HEK293T (cell line): Measurements from ENCODE around the gene FBN1.

Experiments used
- CTCF ChIA-PET: fragments of 350-600 bp; formaldehyde crosslinking; extraction: SDS; loops from one replicate; lab custom pipeline; 2021; ENCODE audit warnings: antibody characterized with exemption, inconsistent platforms; lab: Yijun Ruan, JAX
- POLR2A ChIA-PET: fragments of 350-600 bp; formaldehyde crosslinking; extraction: SDS; loops from one replicate; lab custom pipeline; 2020; ENCODE audit warnings: antibody characterized with exemption, inconsistent platforms; lab: Yijun Ruan, JAX
- DNase-seq: peaks from one replicate; pipeline ENCODE4 v3.0.0; 2012; ENCODE audit warnings: mixed read lengths; ENCODE audit errors: extremely low spot score
- ARNT ChIP-seq: fragments of 450-650 bp; IDR thresholded peaks from 2 replicates; pipeline ENCODE4 v1.6.1; 2017; ENCODE audit warnings: mild to moderate bottlenecking
- BHLHE40 ChIP-seq: fragments of 450-650 bp; IDR thresholded peaks from 2 replicates; pipeline ENCODE4 v1.6.1; 2016; ENCODE audit warnings: mild to moderate bottlenecking, moderate library complexity, borderline replicate concordance
- CTBP1 ChIP-seq: fragments of 450-650 bp; IDR thresholded peaks from 2 replicates; pipeline ENCODE4 v1.6.1; 2016; ENCODE audit warnings: borderline replicate concordance
- ELF4 ChIP-seq: fragments of 450-650 bp; IDR thresholded peaks from 2 replicates; pipeline ENCODE4 v1.6.1; 2017; ENCODE audit warnings: antibody characterized with exemption
- FOXA1 ChIP-seq: fragments of 450-650 bp; IDR thresholded peaks from 2 replicates; pipeline ENCODE4 v1.6.1; 2016; ENCODE audit warnings: mild to moderate bottlenecking
- FOXK2 ChIP-seq: fragments of 450-650 bp; IDR thresholded peaks from 2 replicates; pipeline ENCODE4 v1.6.1; 2016; ENCODE audit warnings: mild to moderate bottlenecking
- FOXM1 ChIP-seq: fragments of 450-650 bp; IDR thresholded peaks from 2 replicates; pipeline ENCODE4 v1.6.1; 2017; ENCODE audit warnings: mild to moderate bottlenecking, borderline replicate concordance
- HDGF ChIP-seq: fragments of 450-650 bp; IDR thresholded peaks from 2 replicates; pipeline ENCODE4 v1.6.1; 2017; ENCODE audit warnings: antibody characterized with exemption, borderline replicate concordance
- L3MBTL2 ChIP-seq: fragments of 450-650 bp; conservative IDR thresholded peaks from 2 replicates; pipeline ENCODE4 v1.6.1; 2016; ENCODE audit warnings: mild to moderate bottlenecking
- LEF1 ChIP-seq: fragments of 450-650 bp; IDR thresholded peaks from 2 replicates; pipeline ENCODE4 v1.6.1; 2017; ENCODE audit warnings: mild to moderate bottlenecking, borderline replicate concordance
- NFRKB ChIP-seq: fragments of 450-650 bp; IDR thresholded peaks from 2 replicates; pipeline ENCODE4 v1.6.1; 2016; ENCODE audit warnings: mild to moderate bottlenecking, moderate library complexity
- PKNOX1 ChIP-seq: fragments of 450-650 bp; IDR thresholded peaks from 2 replicates; pipeline ENCODE4 v1.6.1; 2016
- SP1 ChIP-seq: fragments of 450-650 bp; IDR thresholded peaks from 2 replicates; pipeline ENCODE4 v1.6.1; 2017
- SUZ12 ChIP-seq: fragments of 450-650 bp; IDR thresholded peaks from 2 replicates; pipeline ENCODE4 v1.6.1; 2016; ENCODE audit warnings: mild to moderate bottlenecking
- TARDBP ChIP-seq: fragments of 450-650 bp; IDR thresholded peaks from 2 replicates; pipeline ENCODE4 v1.6.1; 2016
- ZNF384 ChIP-seq: fragments of 450-650 bp; IDR thresholded peaks from 2 replicates; pipeline ENCODE4 v1.6.1; 2016

FBN1 gene

DNA sequence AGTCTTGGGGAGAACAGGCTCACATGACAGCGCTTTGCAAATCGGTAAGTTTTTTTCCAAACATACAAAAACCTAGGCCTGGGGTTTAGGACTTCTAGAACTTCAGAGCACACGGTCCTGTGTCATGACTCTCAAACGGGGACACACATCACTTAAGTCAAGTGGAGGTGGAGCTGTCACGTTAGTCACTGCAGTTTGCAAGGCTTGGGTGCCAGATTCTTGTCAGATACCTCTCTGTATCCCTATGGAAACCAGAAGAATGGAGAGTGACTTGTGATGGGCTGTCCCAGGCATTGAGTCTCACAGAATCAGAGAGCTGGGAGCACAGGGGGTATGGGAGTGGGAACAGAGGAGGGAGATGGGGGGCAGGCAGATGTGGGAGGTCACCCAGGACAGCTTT, 249.5 kb downstream of the FBN1 start:
- CTCF ChIA-PET = no interaction called here
- TF ChIP-seq ZNF384 (no peak), FOXA1 (no peak), HDGF (no peak), SP1 (no peak), BHLHE40 (no peak), FOXM1 (no peak), CTBP1 (no peak)
- DNase-seq = no peak
- POLR2A ChIA-PET = no interaction called here

DNA sequence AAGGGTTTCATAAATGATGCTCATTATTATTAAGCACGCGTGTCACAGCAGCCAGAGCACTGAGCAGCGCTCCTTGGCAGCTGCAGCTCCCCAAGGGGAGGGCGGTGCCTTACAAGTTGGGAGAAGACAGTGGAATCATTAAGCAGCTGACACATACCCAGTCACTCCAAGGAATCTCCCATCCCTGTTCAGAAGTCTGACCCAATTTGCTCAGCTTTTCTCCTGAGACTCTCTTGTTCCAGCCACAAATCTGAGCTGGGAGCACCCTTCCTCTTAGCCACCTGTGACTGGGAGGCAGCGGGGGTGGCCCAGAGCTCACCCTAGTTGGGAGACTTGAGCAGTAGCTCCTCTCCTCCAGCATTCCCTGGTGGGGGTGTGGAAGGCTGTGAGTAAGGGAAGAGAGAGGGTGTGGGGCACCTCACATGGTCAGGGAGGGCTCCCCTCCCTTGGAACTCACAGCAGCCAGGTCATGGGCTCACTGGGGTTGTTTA, 249.9 kb downstream of the FBN1 start:
- no peak for DNase-seq
- CTCF ChIA-PET = no interaction called here
- POLR2A ChIA-PET = no interaction called here
- TF ChIP-seq FOXM1 (no peak), HDGF (no peak), ELF4 (no peak), NFRKB (no peak), TARDBP (no peak), CTBP1 (no peak), BHLHE40 (no peak), LEF1 (no peak), L3MBTL2 (no peak), ZNF384 (no peak), SUZ12 (no peak), SP1 (no peak), ARNT (no peak), FOXK2 (no peak)

DNA sequence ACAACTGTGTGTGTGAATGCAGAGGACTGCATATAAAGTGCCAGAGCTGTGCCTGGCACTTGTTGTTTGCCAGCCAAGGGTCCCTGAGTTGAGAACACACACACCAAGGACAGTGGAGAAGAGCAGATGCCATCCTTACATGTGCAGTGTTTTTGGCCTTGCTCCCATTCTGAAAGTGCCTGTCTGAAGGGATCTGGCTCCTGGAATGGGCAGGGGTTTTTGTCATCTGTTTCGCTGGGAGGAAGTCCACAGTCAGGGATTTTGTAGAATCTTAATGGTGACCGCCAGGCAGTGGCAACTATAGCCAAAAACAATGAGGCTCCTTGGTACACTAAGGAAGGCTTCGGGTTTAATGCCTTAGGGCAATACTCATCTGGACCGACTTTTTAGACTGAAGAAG, 250.5 kb downstream of the FBN1 start:
- POLR2A ChIA-PET = no interaction called here
- DNase-seq = no peak
- no peak for TF ChIP-seq ARNT
- TF ChIP-seq L3MBTL2 = no peak
- no peak for TF ChIP-seq ELF4
- no peak for TF ChIP-seq TARDBP
- no peak for TF ChIP-seq PKNOX1
- TF ChIP-seq ZNF384 = no peak
- TF ChIP-seq HDGF = no peak
- TF ChIP-seq SUZ12 = no peak
- TF ChIP-seq NFRKB = no peak
- no peak for TF ChIP-seq FOXA1
- no peak for TF ChIP-seq BHLHE40
- TF ChIP-seq SP1 = no peak
- no peak for TF ChIP-seq CTBP1
- TF ChIP-seq FOXK2 = no peak
- TF ChIP-seq LEF1 = no peak
- TF ChIP-seq FOXM1 = no peak
- CTCF ChIA-PET = no interaction called here

GRCh38 chr15:48393645-48394506, 251.6 kb downstream of the FBN1 start:
- POLR2A ChIA-PET = no interaction called here
- no peak for TF ChIP-seq FOXM1
- no peak for TF ChIP-seq ELF4
- no peak for TF ChIP-seq PKNOX1
- no peak for TF ChIP-seq CTBP1
- no peak for TF ChIP-seq HDGF
- TF ChIP-seq FOXK2 = no peak
- no peak for TF ChIP-seq SUZ12
- TF ChIP-seq TARDBP = no peak
- CTCF ChIA-PET = no interaction called here
- no peak for DNase-seq

- ChIA-PET POLR2A (no interaction called here), CTCF (no interaction called here)
Measured at GRCh38 chr15:48392356-48392755, 253.2 kb downstream of the FBN1 start.

GRCh38 chr15:48391950-48392349, 253.6 kb downstream of the FBN1 start:
- no peak for TF ChIP-seq NFRKB
- TF ChIP-seq ARNT = no peak
- no peak for TF ChIP-seq LEF1
- TF ChIP-seq FOXK2 = no peak
- TF ChIP-seq ELF4 = no peak
- TF ChIP-seq L3MBTL2 = no peak
- no peak for TF ChIP-seq ZNF384
- no peak for TF ChIP-seq SUZ12
- no peak for TF ChIP-seq HDGF
- no peak for TF ChIP-seq PKNOX1
- TF ChIP-seq BHLHE40 = no peak
- CTCF ChIA-PET = no interaction called here
- DNase-seq = no peak
- POLR2A ChIA-PET = no interaction called here

More at GRCh38 chr15:48392356-48392755, 253.2 kb downstream of the FBN1 start:
- DNase-seq = no peak
- TF ChIP-seq PKNOX1 (no peak), HDGF (no peak), BHLHE40 (no peak)
